ENCODE measurements around the gene SSBP3.

SSBP3 gene

DNA sequence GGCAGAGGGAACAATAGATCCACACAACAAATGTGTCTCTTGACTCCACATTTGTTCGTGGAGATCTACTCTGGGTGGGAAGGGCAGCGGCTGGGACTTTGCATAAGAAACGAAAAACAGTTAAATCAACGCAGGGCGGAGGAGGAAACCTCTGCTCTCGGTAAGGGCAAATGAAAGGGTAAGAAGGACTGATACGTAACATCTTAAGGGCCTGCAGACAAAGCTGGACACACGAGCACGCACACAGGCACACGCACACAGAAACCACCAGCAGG lies 148.9 kb downstream of the SSBP3 start:
- FAIRE-seq: no peak

DNA sequence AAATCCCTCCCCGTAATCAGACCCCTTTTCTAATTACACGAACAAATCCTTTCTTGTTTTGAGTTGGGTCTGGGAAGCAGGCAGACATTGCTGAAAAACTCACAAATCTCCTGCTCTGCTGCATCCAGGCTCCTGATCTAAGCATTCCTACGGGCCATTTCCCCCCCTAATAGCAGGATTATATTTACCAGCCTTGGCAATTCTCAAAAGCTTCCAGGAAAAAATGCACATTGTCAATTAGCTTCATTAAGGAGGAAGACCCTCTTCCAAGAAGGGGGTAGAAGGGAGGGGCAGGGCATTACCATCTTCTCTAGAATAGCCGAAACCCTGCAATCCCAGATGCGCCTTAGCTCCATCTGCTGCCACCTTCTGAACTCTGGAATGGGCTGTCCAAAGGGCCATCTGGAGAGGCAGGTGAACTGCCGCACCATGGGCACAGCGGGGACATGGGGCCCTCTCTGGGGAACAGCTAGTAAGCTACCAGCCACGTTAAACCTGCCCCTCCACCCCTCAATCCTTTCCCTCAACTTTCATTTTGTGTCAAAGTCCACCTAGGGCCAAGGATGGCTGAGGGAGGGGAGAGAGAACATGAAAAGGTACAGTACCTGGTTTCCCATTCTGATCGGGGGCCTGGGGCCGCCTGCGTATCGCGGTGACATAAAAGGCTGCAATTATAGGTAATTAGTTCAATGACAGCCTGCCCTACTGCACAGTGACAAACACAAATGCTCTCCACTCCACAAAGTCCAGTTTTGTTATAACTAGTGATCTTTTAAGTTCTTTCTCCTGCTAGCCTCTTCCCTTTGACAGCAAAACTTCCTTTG lies 149.5 kb downstream of the SSBP3 start:
- TF ChIP-seq CTCF (IDR thresholded peaks at IDR 0.05; ENCODE audit: insufficient read depth, missing control alignments): no peak
- no peak for DNase-seq (ENCODE audit: insufficient read length, low spot score)
- no peak for FAIRE-seq

More for the DNA sequence above, 148.9 kb downstream of the SSBP3 start:
- DNase-seq (ENCODE audit: insufficient read length, low spot score): no peak
- no peak for TF ChIP-seq CTCF (IDR thresholded peaks at IDR 0.05; ENCODE audit: insufficient read depth, missing control alignments)

DNA sequence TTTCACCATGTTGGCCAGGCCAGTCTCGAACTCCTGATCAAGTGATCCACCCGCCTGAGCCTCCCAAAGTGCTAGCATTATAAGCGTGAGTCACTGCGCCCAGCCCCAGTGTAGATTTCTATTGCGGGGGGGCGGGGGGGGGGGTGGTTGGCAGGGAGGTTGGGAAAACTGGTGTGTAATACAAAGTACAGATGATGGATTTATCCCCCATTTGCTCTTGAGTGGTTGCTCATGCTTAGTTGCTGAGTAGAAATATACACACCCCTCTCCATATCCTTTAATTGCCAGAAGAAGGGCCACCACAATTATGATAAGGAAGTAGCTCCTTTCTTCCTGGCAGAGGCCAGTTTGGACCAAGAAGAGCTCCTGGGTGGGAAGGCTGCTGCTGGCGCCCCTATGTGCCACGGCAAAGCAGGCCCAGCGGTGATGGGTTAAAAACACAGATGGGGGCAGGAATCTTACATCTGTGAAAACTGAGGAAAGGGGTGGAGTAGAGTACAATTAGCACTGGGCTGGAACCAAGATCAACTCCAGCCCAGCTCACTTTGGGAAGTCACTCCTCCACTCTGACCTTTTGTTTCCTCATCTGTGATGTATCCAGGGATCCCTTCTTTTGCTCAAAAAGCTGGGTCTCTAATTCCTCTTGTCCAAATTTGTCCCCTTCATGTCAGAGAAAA lies 151.0 kb downstream of the SSBP3 start:
- no peak for DNase-seq (ENCODE audit: insufficient read length, low spot score)
- no peak for TF ChIP-seq CTCF (IDR thresholded peaks at IDR 0.05; ENCODE audit: insufficient read depth, missing control alignments)

DNA sequence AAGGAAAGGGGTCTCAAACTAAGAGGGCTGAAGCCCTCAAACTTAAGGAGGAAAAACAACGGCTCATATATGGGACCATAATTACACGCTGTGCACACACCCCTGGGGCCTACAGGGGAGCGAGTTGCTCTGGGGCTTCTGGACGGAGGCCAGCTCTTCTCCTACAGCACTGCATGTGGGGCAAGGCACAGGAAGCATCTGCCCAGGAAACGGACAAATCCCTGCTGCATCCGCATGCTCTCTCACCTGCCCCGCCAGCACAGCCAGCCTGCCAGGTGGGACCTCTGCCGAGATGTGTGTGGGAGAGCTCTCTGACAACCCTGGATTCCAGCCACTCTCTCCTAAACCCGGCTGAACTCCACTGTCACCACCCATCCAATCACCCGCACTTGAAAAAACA lies 152.1 kb downstream of the SSBP3 start:
- no peak for TF ChIP-seq CTCF (IDR thresholded peaks at IDR 0.05; ENCODE audit: insufficient read depth, missing control alignments)
- DNase-seq (ENCODE audit: insufficient read length, low spot score) (no peak), FAIRE-seq (no peak)

More for the DNA sequence above, 151.0 kb downstream of the SSBP3 start:
- no peak for FAIRE-seq

DNA sequence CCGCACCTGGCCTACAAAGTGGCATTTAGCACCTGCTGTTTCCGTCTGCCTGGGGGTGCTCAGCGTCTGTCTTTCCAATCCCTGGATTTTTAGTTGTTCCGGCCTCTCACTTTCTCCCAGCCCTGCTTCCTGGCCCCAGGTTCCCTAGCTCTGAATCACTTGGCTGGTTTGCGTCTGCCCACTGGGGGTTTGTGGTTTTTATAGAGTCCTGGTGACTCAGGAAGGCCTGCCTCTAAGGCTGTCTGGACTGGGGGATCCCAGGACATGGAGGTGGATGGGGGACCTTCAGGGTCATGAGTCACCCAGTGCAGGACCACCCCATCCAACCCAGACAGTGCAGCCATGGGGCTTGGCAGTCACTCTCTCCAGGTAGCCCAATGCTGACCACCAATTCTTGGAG lies 152.7 kb downstream of the SSBP3 start:
- TF ChIP-seq CTCF (IDR thresholded peaks at IDR 0.05; ENCODE audit: insufficient read depth, missing control alignments): no peak
- DNase-seq (ENCODE audit: insufficient read length, low spot score) (no peak), FAIRE-seq (no peak)

- no peak for TF ChIP-seq CTCF (IDR thresholded peaks at IDR 0.05; ENCODE audit: insufficient read depth, missing control alignments)
- FAIRE-seq (no peak), DNase-seq (ENCODE audit: insufficient read length, low spot score) (no peak)
Observed at GRCh38 chr1:54252371-54252936, 153.7 kb downstream of the SSBP3 start.

GRCh38 chr1:54250670-54251069 lies 155.5 kb downstream of the SSBP3 start:
- FAIRE-seq: no peak
- no peak for TF ChIP-seq CTCF (IDR thresholded peaks at IDR 0.05; ENCODE audit: insufficient read depth, missing control alignments)
- no peak for DNase-seq (ENCODE audit: insufficient read length, low spot score)

All from D721Med (cell line).